ENCODE data around the gene DUSP7.
A peak's percentile ranks its signal among the peaks of the same experiment; 100 is the strongest.

DUSP7 gene

DNA sequence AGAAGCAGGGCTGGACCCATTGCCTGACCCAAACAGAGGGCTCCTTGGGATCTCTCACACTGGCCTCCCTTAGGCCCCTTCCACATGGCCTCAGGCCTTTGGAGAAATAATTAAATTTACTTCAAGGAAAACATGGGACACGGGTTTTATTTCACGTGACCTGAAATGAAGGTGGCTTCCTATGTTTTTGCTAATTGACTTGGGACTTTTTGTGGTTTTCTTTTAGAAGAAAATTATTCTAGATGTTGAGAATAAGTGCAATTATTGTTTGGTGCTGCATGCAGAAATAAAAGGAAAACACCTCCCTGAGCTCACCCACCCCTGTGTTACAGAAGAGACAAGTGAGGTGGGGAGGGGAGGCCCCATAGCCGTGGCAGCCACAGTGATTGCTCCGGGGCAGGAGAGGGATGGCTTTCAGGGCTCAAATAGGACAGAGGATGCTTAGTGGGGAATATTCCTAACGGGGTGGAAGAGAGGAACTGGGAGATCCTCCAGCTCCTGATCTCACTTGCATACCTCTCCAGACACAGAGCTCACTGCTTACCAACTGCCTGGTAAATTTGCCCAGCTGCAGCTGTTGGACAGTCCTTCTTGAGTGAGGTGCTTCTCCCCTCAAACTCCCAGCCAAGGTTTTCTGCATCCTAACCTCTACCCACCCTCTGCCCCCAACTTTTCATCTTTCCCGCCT is 31.5 kb downstream of the DUSP7 start:
- DNase-seq: no peak

DNA sequence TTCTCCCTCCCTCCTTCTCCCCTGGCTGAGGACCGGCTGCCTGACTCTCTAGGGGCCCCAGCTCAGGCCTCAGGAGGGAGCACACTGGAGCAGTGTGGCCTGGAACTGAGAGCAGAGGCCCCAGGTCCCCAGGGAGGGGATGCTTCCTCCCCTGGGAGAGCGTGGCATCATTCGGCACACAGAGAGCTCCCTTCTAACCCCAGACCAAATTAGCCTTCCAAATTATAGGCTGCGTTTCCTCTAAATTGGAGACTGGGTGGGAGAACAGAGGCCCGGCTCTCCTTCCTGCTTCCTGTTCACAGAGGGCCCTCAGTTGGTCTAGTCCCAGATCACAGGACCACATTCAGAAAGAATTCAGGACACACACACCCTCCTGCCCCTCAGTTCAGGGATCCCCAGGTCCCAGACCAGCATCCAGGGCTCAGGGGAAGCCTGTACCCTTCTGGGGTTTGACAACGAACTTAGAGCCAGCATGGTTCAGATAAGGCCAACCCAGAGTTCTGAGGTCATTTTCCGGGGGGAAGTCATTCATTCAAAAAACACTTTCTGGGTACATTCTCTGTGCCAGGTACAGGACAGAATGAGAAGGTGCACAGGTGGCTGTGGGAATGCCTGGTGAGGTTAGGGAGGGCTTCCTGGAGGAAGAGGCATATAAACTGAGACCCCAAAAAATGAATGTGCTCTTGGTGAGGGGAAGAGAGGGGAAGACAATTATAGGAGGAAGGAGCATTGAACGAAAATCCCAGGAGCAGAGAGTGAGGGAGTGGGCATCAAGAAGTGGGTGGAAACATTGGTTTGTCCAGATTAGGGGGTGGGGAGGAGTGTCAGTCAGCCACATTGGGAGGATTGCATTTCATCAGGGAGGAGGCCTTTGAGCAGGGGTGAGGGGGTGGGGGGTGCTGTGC is 32.3 kb downstream of the DUSP7 start:
- no peak for DNase-seq

DNA sequence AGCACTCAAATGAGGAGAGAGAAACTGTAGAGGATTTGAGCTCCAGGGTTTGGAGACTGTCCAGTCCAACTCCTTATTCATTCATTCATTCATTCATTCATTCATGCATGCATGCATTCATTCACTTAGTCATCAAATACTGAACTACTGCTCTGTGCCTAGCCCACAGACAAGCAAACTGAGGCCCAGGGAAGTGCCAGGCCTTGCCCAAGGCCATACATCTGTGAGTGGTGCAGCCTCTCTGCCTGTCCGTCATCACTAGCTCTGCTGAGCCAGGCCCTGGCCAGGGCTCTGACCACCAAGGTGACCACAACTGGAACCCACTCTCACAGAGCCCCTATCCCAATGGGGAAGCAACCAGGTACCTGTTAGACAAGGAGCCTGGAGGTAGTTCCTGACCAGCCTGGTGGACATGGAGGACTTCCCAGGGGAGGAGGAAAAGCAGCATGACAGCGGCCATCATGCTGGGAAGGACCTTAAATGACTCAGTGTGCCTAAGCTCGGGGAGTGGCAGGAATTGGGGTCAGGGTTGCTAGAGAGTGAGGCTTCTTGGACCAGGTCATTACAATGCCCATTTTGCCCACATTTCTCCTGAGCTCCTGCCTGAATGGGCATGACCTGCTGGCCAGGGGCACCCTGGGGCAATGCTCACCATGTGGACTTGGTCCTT is 33.1 kb downstream of the DUSP7 start:
- no peak for DNase-seq

DNA sequence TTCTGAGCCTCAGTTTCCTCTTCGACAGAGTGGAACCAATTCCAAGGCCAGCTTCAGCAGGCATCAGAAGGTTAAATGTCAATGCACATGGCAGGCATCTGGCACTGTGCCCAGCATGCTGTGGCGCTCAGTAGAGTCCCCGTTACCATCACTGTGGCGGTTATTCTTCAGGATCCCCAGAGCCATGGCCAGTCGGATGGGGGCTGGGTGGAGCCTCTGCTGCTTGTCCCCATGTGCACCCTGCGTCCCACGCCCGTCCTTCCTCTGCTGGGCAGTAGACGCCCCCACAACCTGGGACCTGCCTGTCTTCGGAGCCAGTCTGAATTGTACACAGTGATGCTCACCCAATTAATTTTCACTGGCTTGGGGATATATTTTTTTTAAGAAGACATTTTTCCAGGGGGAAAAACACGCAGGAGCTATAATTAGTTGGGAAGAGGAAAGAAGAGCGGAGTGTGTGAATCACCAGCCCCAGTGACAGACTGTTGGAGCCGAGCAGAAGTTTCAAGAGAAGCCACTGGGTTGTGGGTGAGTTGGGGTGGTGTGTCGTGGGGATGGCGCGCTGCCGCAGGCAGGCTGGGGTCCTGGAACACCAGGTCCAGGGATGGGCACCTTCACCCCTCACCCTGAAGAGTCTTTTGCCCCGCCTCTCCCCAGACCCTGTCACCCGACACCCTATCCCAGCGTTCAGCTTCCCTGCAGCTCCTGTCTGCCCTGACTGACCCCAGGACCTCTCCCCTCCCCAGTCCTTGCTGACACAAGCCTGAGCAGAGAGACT is 33.9 kb downstream of the DUSP7 start:
- DNase-seq: no peak

DNA sequence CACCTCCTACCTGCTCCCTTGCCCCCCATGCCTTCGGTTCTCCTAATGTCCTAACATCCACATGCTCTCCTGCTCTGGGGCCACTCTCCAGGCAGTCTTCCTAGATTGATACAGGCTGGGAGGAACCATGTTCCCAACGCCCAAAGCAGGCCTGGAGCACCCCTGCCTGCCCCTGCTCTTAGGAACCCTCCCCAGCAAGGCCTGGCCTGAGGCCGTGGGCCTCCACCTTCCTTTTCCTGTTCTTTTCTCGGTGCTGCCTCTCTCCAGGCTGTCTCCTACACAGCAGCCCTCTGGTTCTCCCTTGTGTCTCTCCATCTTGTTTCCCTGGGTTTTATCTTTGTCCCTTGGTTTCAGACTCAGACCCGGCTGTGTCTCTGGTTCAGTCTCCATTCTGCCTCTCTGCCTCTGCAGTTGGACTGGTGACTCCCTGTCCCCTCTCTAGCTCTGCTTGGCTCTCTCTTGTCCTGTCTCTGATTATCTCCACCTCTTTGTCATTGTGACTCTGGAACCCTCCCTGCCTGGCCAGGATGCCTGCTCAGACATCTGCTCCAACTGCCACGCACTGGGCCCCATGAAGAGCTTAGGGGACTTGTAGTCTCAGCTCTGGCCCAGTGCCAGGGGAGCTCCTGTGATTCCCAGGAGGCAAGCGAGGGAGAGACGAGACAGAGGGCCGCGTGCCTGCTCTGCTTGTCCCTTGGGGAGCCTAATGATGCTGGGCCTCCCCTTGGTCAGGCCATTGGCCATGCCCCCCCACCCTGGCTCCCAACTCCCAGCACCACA is 34.7 kb downstream of the DUSP7 start:
- DNase-seq: no peak

DNA sequence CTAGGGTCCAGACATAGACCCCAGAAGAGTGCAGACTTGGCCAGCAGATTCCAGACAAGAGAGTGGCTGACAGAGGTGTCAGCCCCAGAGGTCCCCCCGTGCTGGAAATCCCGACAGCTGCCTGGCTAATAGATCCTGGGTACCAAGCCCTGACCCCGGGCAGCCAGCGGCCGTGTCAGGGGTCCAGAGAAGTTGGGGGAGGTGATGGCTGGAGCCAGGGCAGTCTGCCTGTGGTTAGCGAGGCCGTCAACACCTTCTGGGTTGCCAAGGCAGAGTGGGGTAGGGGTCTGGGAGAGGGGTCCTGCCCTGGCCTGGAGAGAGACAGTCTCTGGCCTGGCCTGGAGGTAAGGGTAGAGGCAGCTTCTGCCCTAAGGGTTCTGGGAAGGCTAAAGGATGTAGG is 35.6 kb downstream of the DUSP7 start:
- DNase-seq: no peak

DNA sequence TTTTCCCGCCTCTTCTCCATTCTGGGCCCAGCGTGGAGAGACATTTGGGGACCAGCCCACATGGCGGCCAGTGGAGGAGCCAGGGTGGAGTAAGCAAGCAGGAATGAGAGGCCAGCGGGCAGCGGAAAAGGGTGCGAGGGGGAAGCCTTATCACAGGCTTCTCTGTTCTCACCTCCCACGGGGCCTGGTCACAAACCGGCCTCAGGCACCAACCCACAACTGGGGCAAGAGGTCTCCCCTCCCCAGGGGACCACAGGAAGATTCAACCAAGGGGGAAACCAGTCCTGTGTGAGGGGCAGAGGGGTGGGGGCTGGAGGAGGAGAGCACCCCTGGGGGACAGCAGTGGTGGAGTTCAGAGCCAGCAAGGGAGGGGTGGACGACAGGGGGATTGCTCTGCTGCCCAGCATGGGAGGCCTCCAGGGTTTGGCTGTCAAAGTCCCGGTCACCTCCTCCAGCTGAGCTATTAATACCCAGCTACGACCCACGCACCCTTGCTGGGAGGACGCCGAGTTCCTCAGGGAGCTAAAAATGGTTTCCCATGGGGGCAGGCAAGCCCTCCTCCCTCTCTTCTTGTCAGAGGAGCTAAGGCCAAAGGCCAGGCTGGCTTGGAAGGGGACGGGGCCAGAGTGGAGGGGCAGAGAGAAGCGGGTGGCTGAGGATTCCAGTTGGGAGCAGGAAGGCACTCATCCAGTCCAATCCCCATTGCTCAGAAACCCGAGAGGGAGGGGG is 36.9 kb downstream of the DUSP7 start:
- DNase-seq: no peak

DNA sequence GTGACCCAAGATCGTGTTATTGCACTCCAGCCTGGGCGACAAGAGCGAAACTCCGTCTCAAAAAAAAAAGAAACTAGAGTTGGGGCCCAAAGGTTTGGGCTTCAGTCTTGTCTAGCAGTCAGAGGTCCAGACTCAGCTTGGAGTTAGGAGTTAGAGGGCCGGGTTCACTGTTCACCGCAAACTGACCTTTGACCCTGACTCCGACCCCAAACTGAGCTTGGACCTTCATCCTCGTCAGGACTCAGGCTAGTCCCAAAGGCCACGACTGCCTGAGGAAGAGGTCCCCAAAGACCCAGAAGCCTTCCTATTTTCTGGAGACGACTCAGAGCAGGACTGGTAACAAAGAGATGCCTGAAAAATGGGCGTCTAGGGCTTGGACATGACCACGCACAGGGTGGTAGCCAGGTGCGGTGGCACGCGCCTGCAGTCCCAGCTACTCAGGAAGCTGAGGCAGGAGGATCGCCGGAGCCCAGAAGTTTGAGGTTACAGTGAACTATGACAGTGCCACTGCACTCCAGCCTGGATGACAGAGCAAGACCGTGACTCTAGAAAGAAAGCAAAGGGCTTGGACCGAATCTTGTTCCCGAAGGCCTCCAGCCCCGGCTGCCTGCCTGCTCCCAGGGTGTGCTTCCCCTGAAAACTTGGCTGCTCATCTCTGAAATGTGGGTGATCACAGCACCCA is 37.9 kb downstream of the DUSP7 start:
- no peak for DNase-seq

DNA sequence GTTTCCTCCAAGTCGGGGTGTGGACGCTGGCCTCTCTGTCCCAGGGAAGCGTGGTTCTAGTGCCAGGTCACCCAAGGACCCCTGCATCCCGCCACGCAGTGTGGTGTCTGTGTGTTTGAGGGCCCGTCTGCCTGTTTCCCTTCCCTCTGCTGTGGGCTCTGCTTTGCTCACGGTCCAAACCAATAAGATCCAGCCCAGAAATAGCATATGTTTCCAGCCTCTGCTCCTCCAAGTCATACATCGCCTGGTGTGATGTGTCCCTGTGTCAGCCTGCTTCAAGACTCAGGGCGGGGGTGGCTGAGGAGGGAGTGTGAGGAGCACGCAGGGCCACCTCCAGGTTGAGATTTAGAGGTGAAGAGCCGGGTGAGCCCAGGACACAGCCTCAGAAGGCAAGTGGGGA is 38.8 kb downstream of the DUSP7 start:
- DNase-seq: no peak

DNA sequence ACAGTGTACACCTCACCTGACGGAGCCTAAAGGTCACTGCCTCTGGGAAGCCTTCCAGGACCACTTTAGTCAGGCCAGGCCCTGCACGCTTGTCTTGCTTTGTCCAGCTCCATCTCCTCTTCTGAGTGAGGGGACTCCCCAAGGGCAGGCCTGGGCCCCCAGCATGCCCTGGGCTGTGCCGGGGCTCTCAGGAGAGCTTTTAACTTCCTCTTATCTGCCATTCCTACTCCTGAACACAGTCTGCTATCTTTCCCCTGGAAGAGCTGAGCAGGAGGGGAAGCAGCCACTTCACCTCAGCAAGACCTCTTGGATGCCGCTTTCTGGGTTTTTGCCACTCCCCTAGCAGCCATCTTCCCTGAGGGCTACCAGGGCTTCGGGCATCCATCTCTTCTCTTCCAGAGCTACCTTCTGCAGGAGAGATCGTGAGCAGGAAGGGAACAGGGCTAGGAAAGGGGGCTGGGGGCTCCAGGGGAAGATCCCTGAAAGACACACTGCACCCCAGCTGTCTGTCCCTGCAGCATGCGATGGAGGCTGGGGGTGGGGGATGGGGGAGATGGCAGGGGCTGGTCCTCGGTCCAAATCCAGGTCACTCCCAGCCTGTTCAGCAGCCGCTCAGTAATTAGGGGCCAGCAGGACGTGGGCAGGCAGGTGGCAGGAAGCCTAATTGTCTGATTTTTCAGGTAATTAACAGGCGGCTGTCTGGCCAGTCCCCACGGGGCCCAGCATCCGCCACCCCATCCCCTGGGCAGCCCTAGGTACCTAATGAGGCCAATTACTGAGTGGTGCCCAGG is 40.7 kb downstream of the DUSP7 start:
- DNase-seq: no peak

DNA sequence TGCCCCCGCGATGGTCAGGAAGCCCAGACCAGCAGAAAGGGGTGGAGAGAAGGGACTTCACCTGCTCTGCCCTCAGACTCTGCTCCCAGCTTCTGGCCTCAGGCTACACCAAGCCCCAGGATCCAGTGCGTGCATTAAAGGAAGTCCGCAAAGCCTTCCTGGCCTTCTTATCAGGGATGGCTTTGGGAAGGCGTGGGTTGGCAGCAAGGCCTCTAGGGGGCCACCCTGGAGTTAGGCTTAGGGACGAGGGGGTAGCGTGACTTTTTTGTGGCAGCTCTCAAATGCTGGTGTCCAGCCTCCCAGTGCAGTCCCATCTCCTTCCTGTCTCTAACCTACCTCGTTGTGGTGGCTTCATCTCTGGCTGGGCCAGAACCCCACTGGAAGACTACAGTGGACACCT is 41.8 kb downstream of the DUSP7 start:
- DNase-seq: no peak

DNA sequence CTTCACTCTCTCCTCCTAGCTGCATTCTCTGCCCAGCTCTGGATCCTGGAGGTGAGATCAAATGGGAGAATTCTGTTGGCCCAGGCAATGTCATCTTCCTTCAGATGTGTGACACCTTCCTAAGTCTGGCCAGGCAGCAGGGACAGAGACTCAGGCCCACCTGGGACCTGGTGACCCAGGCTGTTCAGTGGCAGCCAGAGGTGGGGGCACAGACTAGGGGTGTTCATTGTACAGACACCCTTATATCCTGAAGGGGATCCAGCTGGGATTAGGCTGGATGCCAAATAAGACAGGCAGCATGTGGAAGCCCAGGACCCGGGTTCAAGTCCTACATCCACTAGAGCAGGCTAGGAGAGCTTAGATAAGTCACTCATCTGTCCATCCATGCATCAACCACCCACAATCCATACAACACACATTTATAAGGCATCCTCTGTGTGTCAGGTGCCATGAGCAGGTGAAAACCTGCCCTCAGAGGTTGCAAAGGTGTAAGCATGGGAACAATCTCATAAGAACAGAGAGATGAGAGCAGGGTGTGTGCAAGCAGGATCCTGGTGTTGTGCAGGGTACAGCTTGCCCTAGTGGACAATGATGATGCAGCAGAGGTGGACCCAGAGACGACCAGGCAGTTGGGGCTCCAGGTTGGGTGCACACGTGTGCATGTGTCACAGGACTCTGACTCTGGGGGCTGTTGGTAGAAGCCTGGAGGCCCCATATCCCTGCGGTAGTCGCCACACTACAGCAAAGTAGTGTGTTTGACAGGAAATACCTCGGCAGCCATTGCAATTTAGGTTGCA is 42.4 kb downstream of the DUSP7 start:
- DNase-seq: no peak

DNA sequence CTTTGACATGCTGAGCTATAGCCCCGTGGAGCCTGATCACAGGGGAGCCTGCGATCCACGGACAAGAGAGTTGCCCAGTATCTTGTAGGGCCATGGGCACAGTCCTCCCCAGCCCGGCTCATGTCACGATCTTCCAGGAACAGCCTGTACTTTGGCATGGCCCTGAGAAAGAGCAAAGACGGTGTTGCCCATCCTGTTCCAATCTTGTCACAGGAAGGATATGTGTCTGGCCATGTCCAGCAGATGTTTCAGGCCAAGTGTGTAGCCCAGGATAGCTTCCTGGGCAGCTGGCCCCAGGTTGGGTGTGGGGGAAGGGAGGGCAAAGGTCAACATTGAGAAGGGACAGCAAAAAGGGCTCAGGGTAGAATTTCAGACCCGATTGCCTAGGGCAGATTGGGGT is 43.7 kb downstream of the DUSP7 start:
- no peak for DNase-seq

DNA sequence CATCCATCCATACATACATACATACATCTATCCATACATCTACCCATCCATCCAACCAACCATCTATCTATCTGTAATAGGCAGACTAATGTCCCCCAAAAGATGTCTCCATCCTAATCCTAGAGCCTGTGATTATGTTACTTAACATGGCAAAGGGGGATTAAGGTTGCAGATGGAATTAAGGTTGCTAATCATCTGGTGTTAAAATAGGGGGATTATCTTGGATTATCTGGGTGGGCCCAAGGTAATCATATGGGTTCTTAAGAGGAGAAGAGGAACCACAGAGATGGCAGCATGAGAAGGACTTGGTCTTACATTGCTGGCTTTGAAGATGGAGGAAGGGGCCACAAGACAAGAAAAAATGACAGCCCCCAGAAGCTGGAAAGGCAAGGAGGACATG is 45.9 kb downstream of the DUSP7 start:
- no peak for DNase-seq

DNA sequence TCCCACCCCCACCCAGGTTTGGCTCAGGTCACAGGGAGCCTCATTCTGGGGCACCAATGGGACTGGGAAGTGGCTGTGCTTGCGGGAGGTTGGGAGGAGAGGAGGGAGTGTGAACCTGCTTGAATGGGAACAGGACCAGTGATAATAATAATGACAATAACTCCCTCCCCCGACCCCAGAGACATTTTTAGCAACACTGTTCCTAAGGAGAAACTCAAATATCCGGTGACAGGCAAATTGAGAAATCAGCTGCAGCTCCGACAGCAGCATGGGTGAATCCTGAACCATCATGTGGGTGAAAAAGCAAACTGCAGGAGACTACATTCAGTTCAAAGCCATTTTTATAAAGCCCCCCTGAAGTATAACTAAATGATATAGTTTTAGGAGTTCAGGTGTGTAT is 49.1 kb downstream of the DUSP7 start:
- no peak for DNase-seq

DNA sequence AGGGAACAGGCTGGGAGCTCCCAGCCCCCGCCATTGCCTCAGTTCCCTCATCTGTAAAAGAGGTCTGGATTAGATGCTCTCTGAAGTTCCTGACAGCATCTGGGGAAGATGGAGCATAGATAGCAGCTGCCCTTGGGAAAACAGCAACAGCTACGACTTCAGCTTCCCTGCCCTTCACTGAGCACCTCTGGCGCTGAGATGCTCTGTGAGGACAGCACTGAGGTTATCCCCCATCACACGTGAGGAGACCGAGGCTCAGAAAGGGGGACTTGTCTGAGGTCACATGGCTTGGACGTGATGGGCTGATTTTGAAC is 49.6 kb downstream of the DUSP7 start:
- no peak for DNase-seq

DNA sequence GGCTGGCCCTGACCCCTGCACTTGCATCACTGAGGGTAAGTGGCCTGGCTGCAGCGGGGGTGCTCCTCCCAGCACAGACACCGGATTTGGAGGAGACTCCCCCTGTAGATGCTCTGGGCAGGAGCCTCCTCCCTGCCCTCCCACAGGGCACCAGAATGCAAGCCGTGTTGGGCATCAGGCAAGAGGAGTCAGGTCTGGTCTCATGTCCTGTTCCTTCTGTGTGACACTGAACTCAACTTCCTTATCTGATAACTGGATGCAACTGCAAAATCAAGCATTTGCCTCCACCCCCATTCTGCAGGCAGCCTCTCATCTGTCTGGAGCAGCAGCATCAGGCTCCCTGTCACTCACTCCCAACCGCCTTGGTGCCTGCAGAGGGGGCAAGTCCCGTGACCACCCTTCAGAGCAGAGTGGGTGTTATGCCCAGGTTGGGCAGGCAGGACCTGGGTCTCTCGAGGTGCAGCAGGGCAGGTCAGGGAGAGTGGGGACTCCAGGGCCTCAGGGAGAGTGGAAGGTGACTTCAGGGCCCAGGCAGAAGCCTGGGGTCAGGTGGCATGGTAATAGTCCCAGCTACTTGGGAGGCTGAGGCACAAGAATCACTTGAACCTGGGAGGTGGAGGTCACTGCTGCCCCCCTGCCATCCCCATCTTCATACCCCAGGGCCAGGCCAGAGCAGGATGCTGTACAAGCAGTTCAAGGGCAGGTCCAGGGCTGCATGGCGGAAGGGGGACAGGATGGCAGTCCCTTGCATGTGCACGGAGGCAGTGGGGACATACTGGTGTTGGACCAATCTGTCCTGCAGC is 50.2 kb downstream of the DUSP7 start:
- no peak for DNase-seq

DNA sequence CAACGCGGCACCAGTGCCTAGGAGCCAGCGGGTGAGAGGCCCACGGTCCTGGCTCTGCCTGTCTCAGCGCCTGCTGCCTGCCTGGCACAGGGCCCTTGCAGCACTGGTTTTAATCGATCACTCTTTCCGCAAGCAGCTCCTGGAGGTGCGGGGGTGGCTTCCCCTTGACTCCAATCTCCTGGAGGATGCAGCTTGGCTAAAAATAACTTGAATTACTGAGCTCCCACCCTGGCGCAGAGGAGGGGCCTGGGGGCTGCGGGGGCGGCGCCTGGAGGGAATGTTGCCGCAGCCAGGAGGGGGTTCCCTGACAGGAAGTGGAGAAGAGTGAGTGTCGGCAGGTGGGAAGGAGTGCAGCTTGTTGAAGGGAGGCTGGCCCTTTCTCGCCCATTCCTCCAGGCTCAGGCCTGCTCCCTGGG is 50.8 kb downstream of the DUSP7 start:
- DNase-seq: peak; percentile 82

Measured in femur (tissue), 1 donor.